ENCODE data around the gene PPA2.

GRCh38 chr4:105327222-105327621, 146.6 kb downstream of the PPA2 start:
- TF ChIP-seq CTCF (conservative IDR thresholded peaks at IDR 0.05; ENCODE audit: low read depth, low read length) (no peak), EZH2 (IDR thresholded peaks at IDR 0.05; ENCODE audit: low read length, unreplicated experiment) (no peak), EZH2phosphoT487 (IDR thresholded peaks at IDR 0.05; ENCODE audit: borderline replicate concordance, low read length) (no peak)
